ENCODE data around the gene ARL16.

The ARL16 gene

GRCh38 chr17:81662002-81662401 is 21.6 kb downstream of the ARL16 start:
- no peak for DNase-seq
- Histone ChIP-seq H3K27me3 (no peaks in the 10 kb centered on the region), H3K4me3 (no peak overlapping the region), H3K36me3 (peaks cover 0 to 7% (median 0%) of the 10 kb centered on the region in 3 donors), H3K27ac (no peak overlapping the region), H3K4me1 (peaks cover 0 to 16% (median 11%) of the 10 kb centered on the region in 4 donors), H3K9me3 (no peaks in the 10 kb centered on the region)
- no peak for TF ChIP-seq CTCF (IDR thresholded peaks at IDR 0.05)
- intact Hi-C loops (cut with DNase I; ENCODE audit: low total_unique reads), result no loop called here

DNA sequence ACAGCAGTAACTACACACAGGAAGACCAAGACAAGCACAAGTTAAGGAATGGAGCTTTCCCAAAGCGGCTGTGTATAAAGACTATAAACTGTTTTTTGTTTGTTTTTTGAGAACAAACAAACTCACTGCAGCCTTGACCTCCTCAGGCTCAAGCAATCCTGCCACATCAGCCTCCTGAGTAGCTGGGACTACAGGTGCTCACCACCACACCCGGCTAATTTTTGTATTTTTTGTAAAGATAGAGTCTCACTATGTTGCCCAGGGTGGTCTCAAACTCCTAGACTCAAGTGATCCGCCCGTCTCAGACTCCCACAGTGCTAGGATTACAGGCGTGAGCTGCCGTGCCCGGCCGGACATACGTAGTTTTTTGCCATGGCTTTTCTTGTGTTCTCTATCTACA is 23.2 kb downstream of the ARL16 start:
- H3K27ac ChIP-seq, result no peak overlapping the region
- H3K36me3 ChIP-seq, result peaks cover 0 to 7% (median 0%) of the 10 kb centered on the region in 3 donors
- intact Hi-C loops (cut with DNase I; ENCODE audit: low total_unique reads), result no loop called here
- no peak overlapping the region for H3K4me3 ChIP-seq
- peaks cover 0 to 6% (median 5%) of the 10 kb centered on the region in 4 donors for H3K4me1 ChIP-seq
- peaks cover 0 to 10% of the 10 kb centered on the region in 2 donors for H3K27me3 ChIP-seq
- H3K9me3 ChIP-seq, result no peaks in the 10 kb centered on the region
- no peak for DNase-seq
- no peak for TF ChIP-seq CTCF (IDR thresholded peaks at IDR 0.05)

DNA sequence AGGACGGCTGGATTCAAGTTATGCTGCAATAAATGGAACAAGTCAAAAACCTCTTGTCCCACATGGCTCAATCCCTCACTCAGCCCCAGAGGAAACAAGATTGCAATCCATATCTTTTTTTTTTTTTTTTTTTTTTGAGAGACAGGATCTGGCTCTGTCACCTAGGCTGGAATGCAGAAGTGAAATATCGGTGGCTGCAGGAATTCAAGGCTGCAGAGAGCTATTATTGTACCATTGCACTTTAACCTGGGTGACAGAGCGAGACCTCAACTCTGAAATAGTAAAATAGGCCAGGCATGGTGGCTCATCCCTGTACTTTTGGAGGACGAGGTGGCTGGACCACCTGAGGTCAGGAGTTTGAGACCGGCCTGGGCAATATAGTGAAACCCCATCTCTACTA is 24.6 kb downstream of the ARL16 start:
- H3K36me3 ChIP-seq, result no peaks in the 10 kb centered on the region
- intact Hi-C loops (cut with DNase I; ENCODE audit: low total_unique reads), result no loop called here
- H3K27me3 ChIP-seq, result peaks cover 0 to 20% of the 10 kb centered on the region in 2 donors
- no peak for TF ChIP-seq CTCF (IDR thresholded peaks at IDR 0.05)
- no peaks in the 10 kb centered on the region for H3K4me1 ChIP-seq
- no peak overlapping the region for H3K4me3 ChIP-seq
- no peak overlapping the region for H3K27ac ChIP-seq
- no peaks in the 10 kb centered on the region for H3K9me3 ChIP-seq
- DNase-seq, result no peak

- Histone ChIP-seq H3K27me3 (peaks cover 0 to 39% of the 10 kb centered on the region in 2 donors), H3K4me1 (no peaks in the 10 kb centered on the region), H3K27ac (no peak overlapping the region), H3K9me3 (no peaks in the 10 kb centered on the region), H3K4me3 (no peak overlapping the region), H3K36me3 (no peaks in the 10 kb centered on the region)
- no peak for TF ChIP-seq CTCF (IDR thresholded peaks at IDR 0.05)
- no peak for DNase-seq
- intact Hi-C loops (cut with DNase I; ENCODE audit: low total_unique reads), result no loop called here
Observed at GRCh38 chr17:81656835-81657234, 26.8 kb downstream of the ARL16 start.

DNA sequence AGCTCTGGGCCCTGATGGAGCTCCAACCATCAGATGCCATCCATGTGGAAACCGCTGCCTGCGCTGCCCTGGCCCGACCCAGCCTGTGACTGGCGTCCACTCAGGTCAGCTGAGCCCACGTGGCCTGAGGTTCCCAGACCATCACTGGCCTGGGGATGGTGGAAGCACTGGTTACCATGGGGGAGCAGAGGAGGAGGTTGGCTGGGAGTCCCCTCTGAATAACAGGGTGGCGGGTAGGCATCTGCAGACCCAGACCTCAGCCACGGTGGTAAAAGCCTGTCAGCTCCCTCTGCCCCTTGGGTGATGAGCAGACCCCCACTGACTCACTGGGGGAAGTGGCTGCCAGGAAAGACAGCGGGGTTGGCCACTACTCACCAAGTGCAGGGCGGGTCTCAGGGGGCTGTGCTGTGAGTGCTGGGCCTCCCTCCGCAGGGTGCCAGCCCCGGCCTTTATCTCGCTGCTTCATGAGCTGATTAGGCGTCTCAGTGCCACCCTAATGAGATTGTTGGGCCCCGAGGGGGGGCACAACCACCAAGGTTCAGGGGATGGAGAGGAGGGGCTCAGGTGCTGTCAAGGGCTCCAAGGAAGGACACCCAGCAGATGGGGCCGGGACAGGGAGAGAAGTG is 27.4 kb downstream of the ARL16 start, which contains the start of gene PDE6G:
Gene PDE6G (minus strand): TSS at position 425 of the 626 bp plus-strand sequence. CDS start 3,237 bp downstream, outside the sequence.
- no peak for TF ChIP-seq CTCF (IDR thresholded peaks at IDR 0.05)
- Histone ChIP-seq H3K27ac (no peak within 1 kb of the TSS), H3K4me1 (no peaks in the 10 kb centered on the region), H3K27me3 (peaks cover 0 to 45% of the 10 kb centered on the region in 2 donors), H3K4me3 (no peak within 1 kb of the TSS), H3K9me3 (no peaks in the 10 kb centered on the region), H3K36me3 (no peaks in the 10 kb centered on the region)
- intact Hi-C loops (cut with DNase I; ENCODE audit: low total_unique reads), result no loop called here
- no peak for DNase-seq
